ENCODE data around the gene SDK1. TPM values are rescaled to one million over a fixed set of nuclear protein-coding genes. Genes with fewer than 3 reads are reported as not detected.

The SDK1 gene
- total RNA-seq, 2 experiments from 2014 or later = 0.03 to 0.05 TPM

DNA sequence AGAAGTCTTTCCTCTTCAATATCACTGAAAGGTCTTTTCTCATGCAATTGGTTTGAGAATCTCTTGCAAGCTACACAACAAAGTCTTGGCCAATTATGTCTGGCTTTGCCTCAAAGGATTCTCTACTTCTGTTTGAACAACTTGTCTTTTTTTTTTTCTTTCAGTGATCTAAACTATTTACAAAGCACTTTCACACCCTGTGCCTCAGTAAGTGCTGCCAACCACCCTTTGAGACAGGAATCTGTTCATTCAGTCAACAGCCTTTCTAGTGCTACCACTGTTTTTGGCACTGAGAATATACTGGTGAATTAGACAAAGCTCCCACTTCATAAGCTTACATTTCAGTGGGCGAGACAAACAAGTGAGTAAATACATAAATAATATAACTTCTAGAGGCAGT, 26.9 kb upstream of the SDK1 start:
- POLR2A ChIA-PET = no interaction called here
- Mint-ChIP-seq H3K27ac (no peak overlapping the region), H3K4me3 (no peak overlapping the region), H3K27me3 (ENCODE audit: low read depth) (no peaks in the 10 kb centered on the region), H3K9me3 (ENCODE audit: insufficient read depth) (no peaks in the 10 kb centered on the region), H3K4me1 (ENCODE audit: low read depth) (no peaks in the 10 kb centered on the region), H3K36me3 (ENCODE audit: low read depth) (no peaks in the 10 kb centered on the region)
- no peak for ATAC-seq
- CTCF ChIA-PET = no interaction called here
- DNase-seq = no peak

DNA sequence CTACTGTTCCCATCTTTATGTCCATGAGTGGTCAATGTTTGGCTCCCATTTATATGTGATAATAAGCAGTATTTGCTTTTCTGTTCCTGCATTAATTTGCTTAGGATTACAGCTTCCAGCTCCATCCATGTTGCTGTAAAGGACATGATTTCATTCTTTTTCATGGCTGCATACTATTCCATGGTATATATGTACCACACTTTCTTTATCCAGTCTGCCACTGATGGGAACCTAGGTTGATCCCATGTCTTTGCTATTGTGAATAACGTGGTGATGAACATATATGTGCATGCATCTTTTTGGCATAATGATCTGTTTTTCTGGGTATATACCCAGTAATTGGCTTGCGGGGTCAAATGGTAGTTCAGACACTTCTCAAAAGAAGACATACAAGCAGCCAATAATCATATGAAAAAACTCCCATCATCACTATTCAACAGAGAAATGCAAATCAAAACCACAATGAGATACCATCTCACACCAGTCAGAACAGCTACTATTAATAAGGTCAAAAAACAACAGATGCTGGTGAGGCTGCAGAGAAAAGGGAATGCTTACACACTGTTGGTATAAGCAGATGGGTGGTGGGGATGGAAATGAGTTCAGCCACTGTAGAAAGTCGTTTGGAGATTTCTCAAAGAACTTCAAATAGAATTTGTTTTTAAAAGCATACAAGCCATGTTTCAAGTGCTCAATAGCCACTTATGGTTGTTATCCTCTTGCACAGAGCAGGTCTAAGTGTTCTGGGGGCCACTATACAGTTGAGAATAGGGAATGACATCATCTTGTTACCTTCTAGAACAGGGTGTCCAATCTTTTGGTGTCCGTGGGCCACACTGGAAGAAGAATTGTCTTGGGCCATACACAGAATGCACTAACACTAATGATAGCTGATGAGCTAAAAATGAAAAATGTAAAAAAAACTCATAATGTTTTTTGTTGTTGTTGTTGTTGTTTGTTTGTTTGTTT, 23.2 kb upstream of the SDK1 start:
- Mint-ChIP-seq H3K4me3 (no peak overlapping the region), H3K27ac (no peak overlapping the region), H3K36me3 (ENCODE audit: low read depth) (no peaks in the 10 kb centered on the region), H3K9me3 (ENCODE audit: insufficient read depth) (no peaks in the 10 kb centered on the region), H3K27me3 (ENCODE audit: low read depth) (no peaks in the 10 kb centered on the region), H3K4me1 (ENCODE audit: low read depth) (no peaks in the 10 kb centered on the region)
- ATAC-seq (no peak), DNase-seq (no peak)
- ChIA-PET CTCF (no interaction called here), POLR2A (no interaction called here)

DNA sequence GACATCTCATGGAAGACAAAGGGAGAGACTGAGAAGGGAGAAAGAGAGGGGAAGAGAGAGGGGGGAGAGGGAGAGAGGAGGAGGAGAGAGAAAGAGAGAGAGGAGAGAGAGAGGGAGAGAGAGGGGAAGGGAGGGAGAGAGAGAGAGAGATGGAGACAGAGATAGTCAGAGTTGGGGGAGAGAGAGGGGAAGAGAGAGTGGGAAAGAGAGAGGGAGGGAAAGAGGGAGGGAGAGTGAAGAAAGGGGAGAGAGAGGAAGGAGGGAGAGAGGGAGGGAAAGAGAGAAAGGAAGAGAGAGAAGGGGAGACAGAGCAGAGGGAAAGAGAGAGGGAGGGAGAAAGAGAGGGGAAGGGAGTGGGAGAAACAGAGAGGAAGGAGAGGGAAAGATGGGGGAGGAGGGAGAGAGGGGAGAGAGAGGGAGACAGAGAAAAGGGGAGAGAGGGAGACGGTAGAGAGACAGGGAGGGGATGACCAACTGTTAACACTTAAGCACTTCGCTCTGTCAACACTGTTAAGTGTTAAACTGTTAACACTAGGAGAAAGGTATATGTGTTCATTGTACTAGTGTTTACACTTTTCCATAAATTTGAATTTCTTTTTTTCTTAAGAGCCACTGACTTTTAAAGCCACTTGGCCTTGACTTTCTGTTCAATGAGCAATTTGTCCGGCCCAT, 21.8 kb upstream of the SDK1 start:
- DNase-seq (no peak), ATAC-seq (no peak)
- Mint-ChIP-seq H3K9me3 (ENCODE audit: insufficient read depth) (no peaks in the 10 kb centered on the region), H3K27me3 (ENCODE audit: low read depth) (no peaks in the 10 kb centered on the region), H3K27ac (no peak overlapping the region), H3K4me3 (no peak overlapping the region), H3K36me3 (ENCODE audit: low read depth) (no peaks in the 10 kb centered on the region), H3K4me1 (ENCODE audit: low read depth) (no peaks in the 10 kb centered on the region)
- ChIA-PET CTCF (no interaction called here), POLR2A (no interaction called here)

DNA sequence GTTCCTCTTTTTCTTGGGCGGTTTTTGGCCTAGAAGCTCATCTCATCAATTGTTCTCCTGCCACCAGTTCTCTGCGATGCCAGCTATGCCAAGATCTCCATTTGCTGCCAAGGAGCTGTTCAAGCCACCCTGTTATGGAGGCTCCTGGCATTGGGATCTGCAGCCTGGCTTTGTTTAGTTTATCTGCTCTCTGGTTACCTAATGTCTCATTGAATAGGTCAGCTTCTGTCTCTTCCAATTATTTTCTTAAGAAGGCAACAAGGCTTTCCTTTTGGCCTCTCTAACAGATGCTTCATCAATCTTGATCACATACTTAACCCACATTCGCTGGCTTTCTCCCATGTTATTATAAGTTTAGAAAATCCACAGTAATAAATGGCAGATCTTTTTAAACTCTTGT, 20.6 kb upstream of the SDK1 start:
- Mint-ChIP-seq H3K4me3 (no peak overlapping the region), H3K36me3 (ENCODE audit: low read depth) (no peaks in the 10 kb centered on the region), H3K9me3 (ENCODE audit: insufficient read depth) (no peaks in the 10 kb centered on the region), H3K27ac (no peak overlapping the region), H3K4me1 (ENCODE audit: low read depth) (no peaks in the 10 kb centered on the region), H3K27me3 (ENCODE audit: low read depth) (no peaks in the 10 kb centered on the region)
- DNase-seq = no peak
- ChIA-PET CTCF (no interaction called here), POLR2A (no interaction called here)
- ATAC-seq = no peak

DNA sequence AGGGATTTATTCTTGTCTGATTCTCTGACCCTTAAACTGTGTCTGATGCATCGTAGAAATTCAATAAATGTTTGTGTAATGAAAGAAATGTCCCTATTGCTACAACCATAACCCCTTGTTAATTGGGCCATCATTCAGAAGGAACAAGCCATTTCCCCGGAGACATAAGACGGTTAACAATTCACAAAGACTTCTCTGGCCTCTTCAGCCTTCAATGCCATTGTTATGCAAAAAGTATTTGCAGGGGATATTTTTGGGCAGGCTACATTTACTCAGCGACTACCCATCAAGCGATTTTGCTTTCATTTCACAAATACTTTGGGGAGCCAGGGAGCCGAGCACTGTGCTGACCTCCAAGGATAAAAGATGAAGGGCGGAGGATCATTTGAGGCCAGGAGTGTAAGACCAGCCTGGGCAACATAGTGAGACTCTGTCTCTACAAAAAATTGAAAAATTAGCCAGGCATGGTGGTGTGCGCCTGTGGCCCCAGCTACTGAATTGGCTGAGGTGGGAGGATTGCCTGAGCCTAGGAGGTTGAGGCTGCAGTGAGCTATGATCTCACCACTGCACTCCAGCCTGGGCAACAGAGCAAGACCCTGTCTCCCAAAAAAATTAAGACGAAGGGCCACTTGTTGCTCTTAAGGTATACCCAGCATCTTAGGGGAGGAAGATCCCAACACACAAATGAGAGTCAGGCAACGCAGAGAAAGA, 20.0 kb upstream of the SDK1 start:
- ATAC-seq (no peak), DNase-seq (no peak)
- Mint-ChIP-seq H3K4me3 (no peak overlapping the region), H3K9me3 (ENCODE audit: insufficient read depth) (no peaks in the 10 kb centered on the region), H3K27ac (no peak overlapping the region), H3K4me1 (ENCODE audit: low read depth) (no peaks in the 10 kb centered on the region), H3K27me3 (ENCODE audit: low read depth) (no peaks in the 10 kb centered on the region), H3K36me3 (ENCODE audit: low read depth) (no peaks in the 10 kb centered on the region)
- CTCF ChIA-PET = no interaction called here
- POLR2A ChIA-PET = no interaction called here

DNA sequence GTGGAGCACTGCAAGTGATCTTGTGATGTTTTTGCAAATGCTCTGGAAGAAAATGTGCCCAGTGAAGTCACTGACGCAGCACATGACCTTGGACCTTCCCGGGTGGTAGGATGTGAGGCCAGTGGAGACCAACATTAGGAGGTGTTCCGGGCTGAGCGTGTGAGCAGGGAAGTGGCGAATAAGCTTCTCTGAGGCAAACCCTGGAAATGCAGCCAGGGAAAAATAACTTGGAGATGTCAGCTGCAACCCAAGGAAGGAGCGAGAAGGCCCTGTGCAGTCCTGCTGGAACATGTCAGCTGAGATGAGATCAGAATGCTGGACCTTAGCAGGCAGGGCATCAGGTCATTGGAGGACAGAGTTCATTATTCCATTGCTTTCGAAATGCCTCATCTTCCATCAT, 18.6 kb upstream of the SDK1 start:
- H3K27ac Mint-ChIP-seq = no peak overlapping the region
- H3K27me3 Mint-ChIP-seq (ENCODE audit: low read depth) = no peaks in the 10 kb centered on the region
- no peaks in the 10 kb centered on the region for H3K36me3 Mint-ChIP-seq (ENCODE audit: low read depth)
- ChIA-PET CTCF (no interaction called here), POLR2A (no interaction called here)
- DNase-seq (no peak), ATAC-seq (no peak)
- no peak overlapping the region for H3K4me3 Mint-ChIP-seq
- H3K4me1 Mint-ChIP-seq (ENCODE audit: low read depth) = no peaks in the 10 kb centered on the region
- no peaks in the 10 kb centered on the region for H3K9me3 Mint-ChIP-seq (ENCODE audit: insufficient read depth)

DNA sequence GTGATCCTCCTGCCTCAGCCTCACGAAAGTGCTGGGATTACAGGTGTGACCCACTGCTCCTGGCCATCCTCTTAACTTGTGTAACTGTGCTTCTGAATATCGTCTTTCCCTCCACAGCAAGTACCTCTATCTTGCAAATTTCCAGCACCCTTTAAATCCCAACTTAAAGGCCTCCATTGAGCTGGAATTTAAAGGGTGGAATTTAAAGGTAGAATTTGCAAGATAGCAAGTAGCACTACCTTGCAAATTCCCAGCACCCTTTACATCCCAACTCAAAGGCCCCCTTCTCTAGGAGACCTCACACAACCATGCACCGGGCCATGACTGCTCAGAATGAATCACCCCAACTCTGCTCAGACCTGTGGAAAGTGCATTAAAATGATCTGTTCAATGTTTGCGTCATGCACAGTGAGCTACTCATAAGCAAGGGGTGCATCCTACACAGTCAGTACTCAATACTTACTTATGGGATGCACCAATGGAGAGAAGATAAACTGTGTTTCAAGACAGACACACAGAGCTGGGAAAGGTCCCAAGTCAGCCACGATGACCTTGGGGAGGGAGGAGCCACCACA, 17.8 kb upstream of the SDK1 start:
- H3K27me3 Mint-ChIP-seq (ENCODE audit: low read depth) = no peaks in the 10 kb centered on the region
- POLR2A ChIA-PET = no interaction called here
- no peak overlapping the region for H3K4me3 Mint-ChIP-seq
- H3K36me3 Mint-ChIP-seq (ENCODE audit: low read depth) = no peaks in the 10 kb centered on the region
- CTCF ChIA-PET = interaction anchor here (1.1 kb wide), 1 partner anchor 218 kb away, joined by 3 read pairs; no protein-coding TSS in a partner anchor
- ATAC-seq (no peak), DNase-seq (no peak)
- H3K4me1 Mint-ChIP-seq (ENCODE audit: low read depth) = no peaks in the 10 kb centered on the region
- no peaks in the 10 kb centered on the region for H3K9me3 Mint-ChIP-seq (ENCODE audit: insufficient read depth)
- no peak overlapping the region for H3K27ac Mint-ChIP-seq

DNA sequence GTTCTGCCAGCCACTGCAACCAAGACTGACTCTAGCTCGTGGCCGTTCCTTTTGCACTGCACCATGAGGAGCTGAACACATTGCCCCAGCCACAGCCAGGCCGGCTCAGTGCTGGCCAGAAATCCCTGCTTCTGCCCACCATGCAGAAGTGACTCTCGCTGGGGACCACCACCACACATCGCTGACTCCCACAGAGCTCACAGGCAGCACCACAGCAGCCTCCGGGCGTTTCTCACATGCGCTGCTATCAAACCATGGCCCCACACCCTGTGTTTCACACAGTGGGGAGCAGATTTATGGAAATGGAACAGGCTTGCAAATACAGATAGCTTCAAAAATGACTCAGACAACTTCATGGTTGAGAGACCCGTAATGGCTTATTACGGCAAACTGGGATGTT, 15.4 kb upstream of the SDK1 start:
- DNase-seq (no peak), ATAC-seq (no peak)
- Mint-ChIP-seq H3K36me3 (ENCODE audit: low read depth) (no peaks in the 10 kb centered on the region), H3K9me3 (ENCODE audit: insufficient read depth) (no peaks in the 10 kb centered on the region), H3K4me3 (no peak overlapping the region), H3K27me3 (ENCODE audit: low read depth) (no peaks in the 10 kb centered on the region), H3K4me1 (ENCODE audit: low read depth) (no peaks in the 10 kb centered on the region), H3K27ac (no peak overlapping the region)
- ChIA-PET CTCF (no interaction called here), POLR2A (no interaction called here)

DNA sequence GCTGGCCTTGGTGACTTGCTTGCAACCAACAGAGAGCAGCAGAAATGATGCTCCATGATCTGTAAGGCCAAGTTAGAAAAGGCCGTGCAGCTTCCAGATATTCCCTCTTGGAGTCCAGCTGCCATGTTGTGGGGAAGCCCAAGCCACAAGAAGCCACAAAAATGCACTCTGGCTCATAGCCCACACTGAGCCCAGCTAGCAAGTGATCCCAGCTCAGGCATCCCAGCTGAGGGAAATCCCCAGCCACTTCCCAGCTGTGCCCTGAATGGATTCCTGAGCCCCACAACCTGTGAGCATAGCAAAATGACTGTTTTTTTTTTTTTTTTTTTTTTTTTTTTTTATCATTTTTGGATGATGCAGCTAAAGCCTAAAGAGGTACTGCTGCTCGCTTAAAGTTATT, 11.1 kb upstream of the SDK1 start:
- H3K27me3 Mint-ChIP-seq (ENCODE audit: low read depth) = peaks cover 9% of the 10 kb centered on the region
- no peaks in the 10 kb centered on the region for H3K9me3 Mint-ChIP-seq (ENCODE audit: insufficient read depth)

DNA sequence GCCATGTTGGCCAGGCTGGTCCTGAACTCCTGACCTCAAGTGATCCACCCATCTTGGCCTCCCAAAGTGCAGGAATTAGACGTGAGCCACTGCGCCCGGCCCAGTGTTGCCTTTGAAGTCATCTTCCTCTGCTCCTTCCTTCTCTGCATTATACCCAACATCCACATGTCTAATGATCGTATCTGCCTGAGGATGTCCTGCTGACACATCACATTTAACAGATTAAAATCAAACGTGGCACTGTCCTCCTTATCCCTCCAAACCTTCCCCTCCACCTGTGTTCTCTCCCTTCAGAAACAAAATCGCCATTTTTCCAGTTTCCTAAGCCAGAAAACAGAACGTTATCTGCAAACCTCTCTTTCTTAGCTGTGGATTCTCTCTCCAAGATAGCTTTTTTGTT, 8.4 kb upstream of the SDK1 start:
- Mint-ChIP-seq H3K9me3 (ENCODE audit: insufficient read depth) (no peaks in the 10 kb centered on the region), H3K36me3 (ENCODE audit: low read depth) (no peaks in the 10 kb centered on the region), H3K27me3 (ENCODE audit: low read depth) (peaks cover 10% of the 10 kb centered on the region), H3K4me3 (no peak overlapping the region), H3K27ac (no peak overlapping the region), H3K4me1 (ENCODE audit: low read depth) (no peaks in the 10 kb centered on the region)
- DNase-seq = no peak
- no peak for ATAC-seq
- ChIA-PET POLR2A (no interaction called here), CTCF (interaction anchor here (0.6 to 0.7 kb wide), 2 partner anchors 441 to 1228 kb away, joined by 3 read pairs; no protein-coding TSS in a partner anchor)

More for the DNA sequence above, 11.1 kb upstream of the SDK1 start:
- CTCF ChIA-PET = no interaction called here
- no peaks in the 10 kb centered on the region for H3K4me1 Mint-ChIP-seq (ENCODE audit: low read depth)
- ATAC-seq = no peak
- no peak overlapping the region for H3K27ac Mint-ChIP-seq
- H3K36me3 Mint-ChIP-seq (ENCODE audit: low read depth) = no peaks in the 10 kb centered on the region
- DNase-seq = no peak
- POLR2A ChIA-PET = no interaction called here
- no peak overlapping the region for H3K4me3 Mint-ChIP-seq

DNA sequence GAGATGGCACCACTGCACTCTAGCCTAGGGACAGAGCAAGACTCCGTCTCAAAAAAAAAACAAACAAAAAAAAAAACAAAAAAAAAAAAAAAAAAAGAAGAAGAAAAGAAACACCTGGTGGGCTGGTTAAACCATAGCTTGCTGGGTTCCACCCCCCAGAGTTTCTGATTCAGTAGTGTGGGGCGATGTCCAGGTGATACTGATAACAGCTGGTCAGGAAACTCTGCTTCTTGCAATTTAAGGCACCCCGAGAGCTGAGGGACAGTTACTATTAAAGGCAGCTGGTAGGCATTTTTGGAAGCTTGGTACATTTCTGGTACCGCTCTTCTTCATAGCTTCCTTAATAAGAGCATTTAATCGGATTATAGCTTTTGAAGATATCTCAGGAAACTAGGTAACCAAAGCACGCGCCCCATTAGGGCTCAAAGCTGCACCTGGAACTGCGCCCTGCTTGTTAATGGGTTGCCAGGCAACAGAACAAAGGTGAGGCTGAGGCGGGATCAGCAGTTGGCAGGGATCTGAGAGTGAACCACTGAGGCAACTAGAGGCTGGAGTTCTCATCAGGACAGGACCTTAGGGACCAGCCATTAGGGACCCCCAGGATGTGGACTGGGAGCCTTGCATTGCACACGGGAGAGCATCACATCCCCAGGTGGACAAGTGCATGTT, 6.5 kb upstream of the SDK1 start:
- DNase-seq (no peak), ATAC-seq (no peak)
- Mint-ChIP-seq H3K4me3 (no peak overlapping the region), H3K36me3 (ENCODE audit: low read depth) (no peaks in the 10 kb centered on the region), H3K27ac (no peak overlapping the region), H3K9me3 (ENCODE audit: insufficient read depth) (no peaks in the 10 kb centered on the region), H3K4me1 (ENCODE audit: low read depth) (no peaks in the 10 kb centered on the region), H3K27me3 (ENCODE audit: low read depth) (peaks cover 17% of the 10 kb centered on the region)
- POLR2A ChIA-PET = no interaction called here
- CTCF ChIA-PET = no interaction called here

All from activated CD8-positive, alpha-beta T cell treated with anti-CD3 and anti-CD28 coated beads, Interleukin-2, amount 10 ng/mL, durations not matched to agents 7 days and 5 days (primary cell).